ENCODE measurements around the gene ASB16. TPM values are rescaled to one million over a fixed set of nuclear protein-coding genes. Genes with fewer than 3 reads are reported as not detected.

Gene ASB16
- total and polyA plus RNA-seq, 9 of the 15 experiments (the other 6 are each of a cell fraction or from before 2014, with no cell fraction given), result 0.03 to 0.07 TPM; not detected in 7

DNA sequence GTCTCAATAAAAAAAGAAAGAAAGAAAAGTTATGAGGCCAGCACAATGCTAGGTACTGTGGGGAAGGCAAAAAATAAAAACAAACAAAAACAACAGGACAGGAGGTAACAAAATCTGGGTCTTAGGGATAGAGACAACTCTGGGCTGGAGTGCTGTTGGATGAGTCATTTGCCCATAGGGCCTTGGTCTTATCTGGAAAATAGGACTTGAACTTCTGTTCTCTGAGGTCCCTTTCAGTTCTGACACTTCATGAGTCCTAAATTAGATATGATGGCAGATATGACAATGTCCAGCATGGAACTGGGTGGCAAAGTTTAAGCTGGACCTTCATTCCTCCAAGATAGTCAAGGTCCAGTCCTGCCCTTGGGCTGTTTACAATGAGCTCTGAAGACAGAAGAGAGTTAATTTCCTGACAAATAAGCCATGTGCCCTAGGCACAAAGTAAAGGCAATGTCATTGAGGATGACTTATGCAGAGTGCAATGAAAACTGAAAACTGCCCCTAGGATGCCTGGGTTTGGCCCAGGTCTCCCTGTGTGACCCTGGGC is 38.2 kb upstream of the ASB16 start (continued):
- TF ChIP-seq SREBF1 (IDR thresholded peaks at IDR 0.05; ENCODE audit: borderline replicate concordance, low read depth, low read length) (no peak), DNMT1 (IDR thresholded peaks at IDR 0.05) (no peak), ZNF644 (tag; IDR thresholded peaks at IDR 0.05; ENCODE audit: low read depth) (no peak), RBM14 (IDR thresholded peaks at IDR 0.05; ENCODE audit: borderline replicate concordance, insufficient read depth, low read depth, low read length) (no peak), PHB2 (IDR thresholded peaks at IDR 0.05; ENCODE audit: low read depth) (no peak), ZNF431 (CRISPR knock-in tag; IDR thresholded peaks at IDR 0.05) (no peak), CHCHD3 (CRISPR knock-in tag; IDR thresholded peaks at IDR 0.05) (no peak), MYC (IDR thresholded peaks at IDR 0.05; ENCODE audit: low read depth, low read length) (no peak), MYC (CRISPR knock-in tag; IDR thresholded peaks at IDR 0.05; ENCODE audit: borderline replicate concordance, low read depth) (no peak), NR2C1 (IDR thresholded peaks at IDR 0.05) (no peak), NR2C1 (tag; IDR thresholded peaks at IDR 0.05) (no peak), NR4A1 (CRISPR knock-in tag; IDR thresholded peaks at IDR 0.05) (no peak), NR4A1 (tag; IDR thresholded peaks at IDR 0.05) (no peak), ZNF165 (CRISPR knock-in tag; IDR thresholded peaks at IDR 0.05; ENCODE audit: borderline replicate concordance) (no peak), ZC3H4 (CRISPR knock-in tag; IDR thresholded peaks at IDR 0.05; ENCODE audit: borderline replicate concordance) (no peak), NCOA2 (IDR thresholded peaks at IDR 0.05; ENCODE audit: partially characterized antibody in 2 of 2) (no peak), XRCC4 (IDR thresholded peaks at IDR 0.05; ENCODE audit: extremely low read depth, insufficient read depth, insufficient read length) (no peak), ZNF134 (CRISPR knock-in tag; conservative IDR thresholded peaks at IDR 0.05) (no peak)
- TF ChIP-seq, protein P1, sequence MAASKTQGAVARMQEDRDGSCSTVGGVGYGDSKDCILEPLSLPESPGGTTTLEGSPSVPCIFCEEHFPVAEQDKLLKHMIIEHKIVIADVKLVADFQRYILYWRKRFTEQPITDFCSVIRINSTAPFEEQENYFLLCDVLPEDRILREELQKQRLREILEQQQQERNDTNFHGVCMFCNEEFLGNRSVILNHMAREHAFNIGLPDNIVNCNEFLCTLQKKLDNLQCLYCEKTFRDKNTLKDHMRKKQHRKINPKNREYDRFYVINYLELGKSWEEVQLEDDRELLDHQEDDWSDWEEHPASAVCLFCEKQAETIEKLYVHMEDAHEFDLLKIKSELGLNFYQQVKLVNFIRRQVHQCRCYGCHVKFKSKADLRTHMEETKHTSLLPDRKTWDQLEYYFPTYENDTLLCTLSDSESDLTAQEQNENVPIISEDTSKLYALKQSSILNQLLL (CRISPR knock-in tag; IDR thresholded peaks at IDR 0.05; ENCODE audit: borderline replicate concordance), result no peak
- TF ChIP-seq, protein P2, sequence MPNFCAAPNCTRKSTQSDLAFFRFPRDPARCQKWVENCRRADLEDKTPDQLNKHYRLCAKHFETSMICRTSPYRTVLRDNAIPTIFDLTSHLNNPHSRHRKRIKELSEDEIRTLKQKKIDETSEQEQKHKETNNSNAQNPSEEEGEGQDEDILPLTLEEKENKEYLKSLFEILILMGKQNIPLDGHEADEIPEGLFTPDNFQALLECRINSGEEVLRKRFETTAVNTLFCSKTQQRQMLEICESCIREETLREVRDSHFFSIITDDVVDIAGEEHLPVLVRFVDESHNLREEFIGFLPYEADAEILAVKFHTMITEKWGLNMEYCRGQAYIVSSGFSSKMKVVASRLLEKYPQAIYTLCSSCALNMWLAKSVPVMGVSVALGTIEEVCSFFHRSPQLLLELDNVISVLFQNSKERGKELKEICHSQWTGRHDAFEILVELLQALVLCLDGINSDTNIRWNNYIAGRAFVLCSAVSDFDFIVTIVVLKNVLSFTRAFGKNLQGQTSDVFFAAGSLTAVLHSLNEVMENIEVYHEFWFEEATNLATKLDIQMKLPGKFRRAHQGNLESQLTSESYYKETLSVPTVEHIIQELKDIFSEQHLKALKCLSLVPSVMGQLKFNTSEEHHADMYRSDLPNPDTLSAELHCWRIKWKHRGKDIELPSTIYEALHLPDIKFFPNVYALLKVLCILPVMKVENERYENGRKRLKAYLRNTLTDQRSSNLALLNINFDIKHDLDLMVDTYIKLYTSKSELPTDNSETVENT (CRISPR knock-in tag; IDR thresholded peaks at IDR 0.05), result no peak
- TF ChIP-seq, protein P3, sequence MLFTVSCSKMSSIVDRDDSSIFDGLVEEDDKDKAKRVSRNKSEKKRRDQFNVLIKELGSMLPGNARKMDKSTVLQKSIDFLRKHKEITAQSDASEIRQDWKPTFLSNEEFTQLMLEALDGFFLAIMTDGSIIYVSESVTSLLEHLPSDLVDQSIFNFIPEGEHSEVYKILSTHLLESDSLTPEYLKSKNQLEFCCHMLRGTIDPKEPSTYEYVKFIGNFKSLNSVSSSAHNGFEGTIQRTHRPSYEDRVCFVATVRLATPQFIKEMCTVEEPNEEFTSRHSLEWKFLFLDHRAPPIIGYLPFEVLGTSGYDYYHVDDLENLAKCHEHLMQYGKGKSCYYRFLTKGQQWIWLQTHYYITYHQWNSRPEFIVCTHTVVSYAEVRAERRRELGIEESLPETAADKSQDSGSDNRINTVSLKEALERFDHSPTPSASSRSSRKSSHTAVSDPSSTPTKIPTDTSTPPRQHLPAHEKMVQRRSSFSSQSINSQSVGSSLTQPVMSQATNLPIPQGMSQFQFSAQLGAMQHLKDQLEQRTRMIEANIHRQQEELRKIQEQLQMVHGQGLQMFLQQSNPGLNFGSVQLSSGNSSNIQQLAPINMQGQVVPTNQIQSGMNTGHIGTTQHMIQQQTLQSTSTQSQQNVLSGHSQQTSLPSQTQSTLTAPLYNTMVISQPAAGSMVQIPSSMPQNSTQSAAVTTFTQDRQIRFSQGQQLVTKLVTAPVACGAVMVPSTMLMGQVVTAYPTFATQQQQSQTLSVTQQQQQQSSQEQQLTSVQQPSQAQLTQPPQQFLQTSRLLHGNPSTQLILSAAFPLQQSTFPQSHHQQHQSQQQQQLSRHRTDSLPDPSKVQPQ (CRISPR knock-in tag; IDR thresholded peaks at IDR 0.05; ENCODE audit: borderline replicate concordance), result no peak
